ENCODE measurements around the gene FER.

Gene FER

DNA sequence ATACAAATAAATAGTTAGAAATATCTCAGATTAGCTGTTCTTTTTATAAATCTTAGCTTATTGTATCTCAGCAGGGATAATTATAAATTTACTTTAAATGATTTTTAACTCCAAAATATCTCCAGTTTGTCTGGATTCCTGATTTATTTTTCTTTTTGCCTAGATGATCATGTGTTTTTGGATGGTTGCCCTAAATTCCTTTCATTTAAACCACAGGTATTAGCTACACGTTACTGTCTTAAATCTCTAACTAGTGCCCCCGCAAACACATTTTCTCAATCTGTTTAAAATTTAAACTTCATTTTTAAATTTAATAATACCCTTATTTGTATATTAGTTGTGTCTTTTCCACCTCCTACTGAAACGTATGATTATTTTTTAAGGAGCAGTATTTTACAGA, 5.6 kb downstream of the FER start:
- H2AFZ ChIP-seq (ENCODE audit: low read depth, low read length) = no peak overlapping the region
- no peaks in the 10 kb centered on the region for H3K27me3 ChIP-seq (ENCODE audit: insufficient read depth, low read length, poor library complexity)
- peaks cover 11% of the 10 kb centered on the region for H3K4me1 ChIP-seq (ENCODE audit: insufficient read depth, low read length)
- H3K9me3 ChIP-seq (ENCODE audit: insufficient read depth, low read length, severe bottlenecking) = no peaks in the 10 kb centered on the region
- H3K4me2 ChIP-seq (ENCODE audit: insufficient read depth, low read length) = no peak overlapping the region
- H3K4me3 ChIP-seq (ENCODE audit: low read depth in 1 of 2, low read length in 2 of 2) = no peak overlapping the region
- no peak overlapping the region for H3K9ac ChIP-seq (ENCODE audit: low read depth, low read length)
- H4K20me1 ChIP-seq (ENCODE audit: insufficient read depth, low read length) = no peaks in the 10 kb centered on the region
- H3K79me2 ChIP-seq (ENCODE audit: insufficient read depth, low read length) = no peaks in the 10 kb centered on the region
- DNase-seq = no peak
- TF ChIP-seq EZH2 (IDR thresholded peaks at IDR 0.05; ENCODE audit: borderline replicate concordance, low read depth, low read length, severe bottlenecking) = no peak
- TF ChIP-seq, protein P1, sequence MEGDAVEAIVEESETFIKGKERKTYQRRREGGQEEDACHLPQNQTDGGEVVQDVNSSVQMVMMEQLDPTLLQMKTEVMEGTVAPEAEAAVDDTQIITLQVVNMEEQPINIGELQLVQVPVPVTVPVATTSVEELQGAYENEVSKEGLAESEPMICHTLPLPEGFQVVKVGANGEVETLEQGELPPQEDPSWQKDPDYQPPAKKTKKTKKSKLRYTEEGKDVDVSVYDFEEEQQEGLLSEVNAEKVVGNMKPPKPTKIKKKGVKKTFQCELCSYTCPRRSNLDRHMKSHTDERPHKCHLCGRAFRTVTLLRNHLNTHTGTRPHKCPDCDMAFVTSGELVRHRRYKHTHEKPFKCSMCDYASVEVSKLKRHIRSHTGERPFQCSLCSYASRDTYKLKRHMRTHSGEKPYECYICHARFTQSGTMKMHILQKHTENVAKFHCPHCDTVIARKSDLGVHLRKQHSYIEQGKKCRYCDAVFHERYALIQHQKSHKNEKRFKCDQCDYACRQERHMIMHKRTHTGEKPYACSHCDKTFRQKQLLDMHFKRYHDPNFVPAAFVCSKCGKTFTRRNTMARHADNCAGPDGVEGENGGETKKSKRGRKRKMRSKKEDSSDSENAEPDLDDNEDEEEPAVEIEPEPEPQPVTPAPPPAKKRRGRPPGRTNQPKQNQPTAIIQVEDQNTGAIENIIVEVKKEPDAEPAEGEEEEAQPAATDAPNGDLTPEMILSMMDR (IDR thresholded peaks at IDR 0.05; ENCODE audit: borderline replicate concordance, extremely low read depth, low read length, poor library complexity, severe bottlenecking) = no peak
- ATAC-seq (ENCODE audit: insufficient read depth, low read depth) = no peak
- H3K36me3 ChIP-seq (ENCODE audit: insufficient read depth, low read length) = no peaks in the 10 kb centered on the region
- no peak overlapping the region for H3K27ac ChIP-seq (ENCODE audit: low read length)

- no peaks in the 10 kb centered on the region for H3K27me3 ChIP-seq (ENCODE audit: insufficient read depth, low read length, poor library complexity)
- H3K79me2 ChIP-seq (ENCODE audit: insufficient read depth, low read length) = no peaks in the 10 kb centered on the region
- no peak overlapping the region for H3K9ac ChIP-seq (ENCODE audit: low read depth, low read length)
- no peak for TF ChIP-seq EZH2 (IDR thresholded peaks at IDR 0.05; ENCODE audit: borderline replicate concordance, low read depth, low read length, severe bottlenecking)
- TF ChIP-seq, protein P1 (IDR thresholded peaks at IDR 0.05; ENCODE audit: borderline replicate concordance, extremely low read depth, low read length, poor library complexity, severe bottlenecking) = no peak
- H4K20me1 ChIP-seq (ENCODE audit: insufficient read depth, low read length) = no peaks in the 10 kb centered on the region
- H3K4me3 ChIP-seq (ENCODE audit: low read depth in 1 of 2, low read length in 2 of 2) = no peak overlapping the region
- DNase-seq (no peak), ATAC-seq (ENCODE audit: insufficient read depth, low read depth) (no peak)
- no peak overlapping the region for H2AFZ ChIP-seq (ENCODE audit: low read depth, low read length)
- no peak overlapping the region for H3K27ac ChIP-seq (ENCODE audit: low read length)
- H3K4me2 ChIP-seq (ENCODE audit: insufficient read depth, low read length) = no peak overlapping the region
- H3K9me3 ChIP-seq (ENCODE audit: insufficient read depth, low read length, severe bottlenecking) = no peaks in the 10 kb centered on the region
- H3K4me1 ChIP-seq (ENCODE audit: insufficient read depth, low read length) = peaks cover 11% of the 10 kb centered on the region
- no peaks in the 10 kb centered on the region for H3K36me3 ChIP-seq (ENCODE audit: insufficient read depth, low read length)
Measured at GRCh38 chr5:108753877-108754276, 6.2 kb downstream of the FER start.

DNA sequence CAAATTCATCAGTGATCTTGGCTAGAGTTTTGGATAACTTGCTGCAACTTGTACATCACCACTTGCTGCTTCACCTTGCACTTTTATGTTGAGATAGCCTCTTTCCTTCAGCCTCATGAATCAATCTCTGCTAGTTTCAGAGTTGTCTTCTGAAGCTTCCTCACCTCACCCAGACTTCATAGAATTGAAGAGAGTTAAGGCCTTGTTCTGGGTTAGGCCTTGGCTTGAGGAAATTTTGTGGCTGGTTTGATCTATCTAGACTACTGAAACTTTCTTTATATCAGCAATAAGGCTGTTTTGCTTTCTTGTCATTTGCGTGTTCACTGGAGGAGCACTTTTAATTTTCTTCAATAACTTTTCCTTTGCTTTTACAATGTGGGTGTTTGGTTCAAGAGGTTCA, 12.8 kb downstream of the FER start:
- H3K79me2 ChIP-seq (ENCODE audit: insufficient read depth, low read length) = no peaks in the 10 kb centered on the region
- H3K4me3 ChIP-seq (ENCODE audit: low read depth in 1 of 2, low read length in 2 of 2) = no peak overlapping the region
- H3K9ac ChIP-seq (ENCODE audit: low read depth, low read length) = no peak overlapping the region
- no peaks in the 10 kb centered on the region for H3K27me3 ChIP-seq (ENCODE audit: insufficient read depth, low read length, poor library complexity)
- H3K4me1 ChIP-seq (ENCODE audit: insufficient read depth, low read length) = no peaks in the 10 kb centered on the region
- H3K9me3 ChIP-seq (ENCODE audit: insufficient read depth, low read length, severe bottlenecking) = peaks cover 4% of the 10 kb centered on the region
- 0 out of 2 replicates have a peak, but pooled peaks cover 4% of the 10 kb centered on the region for H3K36me3 ChIP-seq (ENCODE audit: insufficient read depth, low read length)
- H3K4me2 ChIP-seq (ENCODE audit: insufficient read depth, low read length) = no peak overlapping the region
- H2AFZ ChIP-seq (ENCODE audit: low read depth, low read length) = no peak overlapping the region
- no peaks in the 10 kb centered on the region for H4K20me1 ChIP-seq (ENCODE audit: insufficient read depth, low read length)
- no peak overlapping the region for H3K27ac ChIP-seq (ENCODE audit: low read length)
- ATAC-seq (ENCODE audit: insufficient read depth, low read depth) (peak; percentile 44; the same call in 1 of the 3 replicates), DNase-seq (no peak)
- TF ChIP-seq, protein P1 (IDR thresholded peaks at IDR 0.05; ENCODE audit: borderline replicate concordance, extremely low read depth, low read length, poor library complexity, severe bottlenecking) = no peak
- TF ChIP-seq EZH2 (IDR thresholded peaks at IDR 0.05; ENCODE audit: borderline replicate concordance, low read depth, low read length, severe bottlenecking) = no peak

DNA sequence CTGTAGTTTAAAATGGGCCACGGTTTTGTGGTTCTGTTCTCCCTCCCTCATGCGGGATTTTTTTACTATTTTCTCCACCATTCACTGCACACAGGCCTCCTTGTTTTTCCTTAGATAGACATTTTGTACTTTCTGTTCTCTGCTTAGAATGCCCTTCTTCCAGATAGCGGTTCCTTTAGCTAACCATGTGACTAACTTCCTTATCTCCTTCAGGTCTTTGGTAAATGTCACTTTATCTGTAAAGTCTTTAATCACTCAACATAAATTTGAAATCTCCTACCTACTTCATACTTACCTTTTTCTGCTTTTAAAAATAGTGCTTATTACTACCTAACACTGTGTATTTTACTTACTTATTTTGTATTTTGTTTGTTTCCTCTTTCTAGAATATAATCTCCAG, 15.0 kb downstream of the FER start:
- Histone ChIP-seq H3K27ac (ENCODE audit: low read length) (no peak overlapping the region), H2AFZ (ENCODE audit: low read depth, low read length) (no peak overlapping the region), H3K79me2 (ENCODE audit: insufficient read depth, low read length) (no peaks in the 10 kb centered on the region), H3K36me3 (ENCODE audit: insufficient read depth, low read length) (0 out of 2 replicates have a peak, but pooled peaks cover 4% of the 10 kb centered on the region), H4K20me1 (ENCODE audit: insufficient read depth, low read length) (no peaks in the 10 kb centered on the region), H3K4me2 (ENCODE audit: insufficient read depth, low read length) (no peak overlapping the region), H3K9ac (ENCODE audit: low read depth, low read length) (no peak overlapping the region), H3K4me3 (ENCODE audit: low read depth in 1 of 2, low read length in 2 of 2) (no peak overlapping the region), H3K9me3 (ENCODE audit: insufficient read depth, low read length, severe bottlenecking) (peaks cover 4% of the 10 kb centered on the region), H3K4me1 (ENCODE audit: insufficient read depth, low read length) (no peaks in the 10 kb centered on the region), H3K27me3 (ENCODE audit: insufficient read depth, low read length, poor library complexity) (no peaks in the 10 kb centered on the region)
- DNase-seq (no peak), ATAC-seq (ENCODE audit: insufficient read depth, low read depth) (no peak)
- TF ChIP-seq, protein P1 (IDR thresholded peaks at IDR 0.05; ENCODE audit: borderline replicate concordance, extremely low read depth, low read length, poor library complexity, severe bottlenecking) = no peak
- no peak for TF ChIP-seq EZH2 (IDR thresholded peaks at IDR 0.05; ENCODE audit: borderline replicate concordance, low read depth, low read length, severe bottlenecking)

All from DND-41 (cell line).